M059J (cell line): Measurements from ENCODE around the gene ABHD16A. TPM values are rescaled to one million over a fixed set of nuclear protein-coding genes. Genes with fewer than 3 reads are reported as not detected.

Experiments used
- DNase-seq: peaks from one replicate; pipeline ENCODE4 v3.0.0-alpha.2; 2012; ENCODE audit warnings: low read depth
- total RNA-seq: library from RNA; depleted of rRNA; stranded (reverse); fragments of >200 nt; shearing (Covaris generic); gene quantifications from 2 replicates; pipeline ENCODE4 v1.2.3, GENCODE V29; 2014; rRNA removed

ABHD16A gene
- total RNA-seq: 37.0 and 51.9 TPM in 2 replicates

DNA sequence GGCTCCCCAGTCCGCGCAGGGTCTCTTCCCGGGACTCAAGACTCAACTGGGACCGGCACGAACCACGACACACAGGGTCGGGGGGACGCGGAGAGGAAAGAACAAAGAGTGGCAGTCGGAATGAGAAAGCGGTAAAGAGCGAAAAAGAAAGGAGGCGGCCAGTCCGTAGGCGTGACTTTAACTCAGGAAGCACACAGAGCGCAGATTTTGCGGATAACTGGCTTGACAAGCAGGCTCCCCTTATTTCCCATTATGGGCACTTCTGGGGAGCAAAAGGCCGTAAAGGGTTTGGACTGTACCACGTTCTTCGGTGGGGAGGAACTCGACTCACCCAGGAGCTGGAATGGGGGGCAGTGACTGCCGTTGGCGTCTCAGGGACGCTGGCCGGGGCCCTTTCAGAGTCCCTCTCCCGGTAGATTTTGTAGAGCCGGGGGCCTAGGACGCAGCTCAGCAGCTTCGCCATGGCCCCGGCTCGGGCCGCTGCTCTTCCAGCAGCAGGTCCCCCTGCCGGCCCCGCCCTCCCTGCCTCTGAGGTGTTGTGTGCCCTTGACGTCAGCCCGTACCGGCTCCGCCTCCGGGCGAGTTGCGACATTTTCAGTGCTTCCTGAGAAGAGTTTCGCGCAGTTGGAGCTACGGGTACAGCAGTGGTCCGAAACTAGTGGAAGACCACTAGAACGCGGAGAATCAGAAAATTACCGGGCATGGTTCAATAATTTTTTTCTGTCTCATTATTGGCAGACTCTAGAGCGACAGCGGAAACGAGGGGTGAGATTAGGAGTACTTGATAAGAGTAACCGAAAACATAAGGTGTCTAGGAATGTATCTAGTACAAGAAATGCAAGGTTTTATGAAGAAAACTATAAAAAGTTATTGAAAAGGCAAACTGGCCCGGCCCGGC is at the start of gene ABHD16A:
ABHD16A (minus strand) TSS at position 506 of the 898 bp plus-strand sequence; CDS start at position 463, 43 bp downstream.
- peak; percentile 99 for DNase-seq

DNA sequence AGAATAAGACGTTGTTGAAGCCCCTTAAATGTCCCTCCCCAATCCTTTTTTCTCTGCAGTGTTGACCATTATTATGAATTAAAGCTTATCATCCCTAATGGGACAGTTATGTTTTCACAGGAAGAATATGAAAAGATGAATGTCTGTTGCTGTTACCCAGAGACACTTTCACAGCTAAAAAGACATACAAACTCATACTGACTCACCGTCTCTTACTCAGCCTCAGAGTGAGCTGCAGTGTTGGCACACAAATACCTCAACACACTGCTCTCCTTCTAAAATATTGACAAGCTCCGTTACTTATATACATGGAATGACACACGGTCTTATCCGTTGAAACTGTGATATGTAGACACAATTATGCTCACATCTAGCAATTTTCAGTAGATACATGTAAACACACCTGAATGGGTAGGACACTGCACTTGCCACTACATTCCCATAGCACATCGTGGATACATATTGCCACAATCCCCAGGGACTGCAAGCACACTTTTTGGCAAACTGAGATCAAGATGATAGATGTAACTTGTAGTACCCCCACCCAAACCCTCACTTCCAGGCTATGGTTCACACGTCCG is 49.7 kb upstream of the ABHD16A start:
- peak; percentile 88 for DNase-seq

DNA sequence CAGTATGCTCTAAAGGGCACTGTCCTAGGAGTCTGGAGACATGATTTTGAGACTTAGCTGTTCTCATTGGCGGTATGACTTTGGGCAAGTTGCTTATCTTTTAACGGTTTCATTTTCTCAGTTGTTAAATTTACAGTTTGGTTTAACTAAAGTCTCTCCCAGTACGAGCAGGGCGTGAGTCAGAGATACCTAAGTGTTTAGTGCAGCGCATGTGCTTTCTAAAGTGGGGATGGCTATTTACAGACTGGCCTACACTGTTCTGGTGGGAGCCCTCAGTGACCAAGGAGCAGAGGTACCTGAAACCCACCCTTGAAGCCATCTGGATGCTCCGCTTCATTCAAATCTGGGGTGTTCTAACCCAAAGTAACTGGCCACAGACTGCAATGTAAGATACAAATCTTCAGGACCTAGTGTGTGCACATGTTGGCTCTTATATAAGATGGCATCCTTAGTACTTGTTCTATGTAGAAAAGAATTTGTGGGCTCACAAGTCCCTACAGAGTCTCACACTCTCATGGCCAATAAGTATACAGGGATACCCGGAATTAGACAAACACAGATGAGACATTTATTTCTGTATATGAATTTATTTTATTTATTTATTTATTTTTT is 47.4 kb upstream of the ABHD16A start:
- peak; percentile 91 for DNase-seq

DNA sequence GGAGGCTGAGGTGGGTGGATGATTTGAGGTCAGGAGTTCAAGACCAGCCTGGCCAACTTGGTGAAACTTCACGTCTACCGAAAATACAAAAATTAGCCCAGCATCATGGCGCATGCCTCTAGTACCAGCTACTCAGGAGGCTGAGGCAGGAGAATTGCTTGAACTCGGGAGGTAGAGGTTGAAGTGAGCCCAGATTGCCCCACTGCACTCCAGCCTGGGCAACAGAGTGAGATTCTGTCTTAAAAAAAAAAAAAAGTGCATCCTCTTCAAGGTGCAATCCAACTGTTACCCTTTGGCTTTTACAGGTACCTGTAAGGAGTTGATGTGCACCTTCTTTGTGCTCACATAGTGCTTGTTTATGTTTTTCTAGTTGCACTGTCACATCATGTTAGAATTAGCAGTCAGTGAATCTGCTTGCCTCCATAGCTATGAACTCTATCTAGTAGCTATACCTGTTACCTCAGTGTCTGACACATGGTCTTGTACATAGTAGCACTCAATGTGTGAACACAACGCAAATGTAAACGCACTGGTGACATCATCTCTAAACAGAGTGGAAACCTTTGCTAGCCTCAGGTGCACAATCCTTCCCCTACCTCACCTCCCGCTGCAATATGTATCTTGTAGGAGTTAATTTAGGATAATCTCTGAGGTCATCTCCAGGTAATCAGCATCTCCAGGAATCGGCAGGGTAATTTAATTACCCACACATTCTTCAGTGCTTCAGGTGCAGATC is 46.3 kb upstream of the ABHD16A start:
- DNase-seq: no peak

DNA sequence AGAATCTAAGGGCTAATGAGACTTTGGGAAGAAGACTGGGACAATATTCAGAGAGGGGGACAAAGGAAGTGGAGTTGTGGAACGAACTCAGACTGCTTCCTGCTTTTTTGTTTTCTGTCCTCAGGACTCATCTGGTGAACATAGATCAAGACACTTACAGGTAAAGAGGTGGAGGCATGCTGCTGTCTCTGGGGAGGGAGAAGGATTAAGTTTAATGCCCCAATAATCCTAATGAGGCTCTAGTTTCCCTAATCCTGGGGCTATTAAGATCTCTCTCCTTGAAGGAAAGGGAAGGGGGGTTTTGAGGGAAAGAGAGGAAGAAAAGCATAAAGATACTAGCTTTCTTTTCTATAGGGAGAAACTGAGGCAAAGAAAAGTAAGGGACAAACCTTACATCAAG is 41.3 kb upstream of the ABHD16A start:
- no peak for DNase-seq

DNA sequence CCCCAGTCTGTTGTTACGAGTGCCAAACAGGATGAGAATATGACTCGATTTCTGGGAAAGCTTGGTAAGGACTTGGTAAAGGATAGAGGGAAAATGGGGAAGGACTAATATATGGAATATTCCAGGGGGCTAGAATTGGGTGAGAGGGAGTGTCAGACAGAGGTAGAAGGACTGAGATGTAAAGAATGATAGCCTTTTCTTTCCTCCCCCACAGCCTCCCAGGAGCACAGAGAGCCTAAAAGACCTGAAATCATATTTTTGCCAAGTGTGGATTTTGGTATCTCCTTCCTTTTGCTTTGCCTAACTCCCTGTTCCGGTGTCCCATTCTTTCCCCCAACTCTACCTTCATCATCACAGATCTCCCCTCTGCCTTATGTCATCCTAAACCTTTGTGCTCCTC is 39.8 kb upstream of the ABHD16A start:
- no peak for DNase-seq

DNA sequence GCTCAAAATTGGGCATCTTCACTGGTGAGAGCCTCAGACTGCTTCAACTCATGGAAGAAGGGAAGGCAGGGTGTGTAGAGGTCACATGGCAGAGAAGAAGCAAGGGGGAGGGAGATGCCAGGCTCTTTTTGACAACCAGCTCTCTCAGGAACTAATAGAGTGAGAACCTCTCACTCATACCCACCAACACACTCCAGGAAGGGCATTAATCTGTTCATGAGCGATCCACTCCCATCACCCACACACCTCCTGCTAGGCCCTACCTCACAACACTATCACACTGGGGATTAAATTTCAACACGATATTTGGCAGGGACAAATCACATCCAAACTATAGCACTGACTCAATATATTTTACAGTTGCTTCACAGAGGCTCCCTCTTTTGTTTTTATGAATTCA is 38.7 kb upstream of the ABHD16A start:
- no peak for DNase-seq

DNA sequence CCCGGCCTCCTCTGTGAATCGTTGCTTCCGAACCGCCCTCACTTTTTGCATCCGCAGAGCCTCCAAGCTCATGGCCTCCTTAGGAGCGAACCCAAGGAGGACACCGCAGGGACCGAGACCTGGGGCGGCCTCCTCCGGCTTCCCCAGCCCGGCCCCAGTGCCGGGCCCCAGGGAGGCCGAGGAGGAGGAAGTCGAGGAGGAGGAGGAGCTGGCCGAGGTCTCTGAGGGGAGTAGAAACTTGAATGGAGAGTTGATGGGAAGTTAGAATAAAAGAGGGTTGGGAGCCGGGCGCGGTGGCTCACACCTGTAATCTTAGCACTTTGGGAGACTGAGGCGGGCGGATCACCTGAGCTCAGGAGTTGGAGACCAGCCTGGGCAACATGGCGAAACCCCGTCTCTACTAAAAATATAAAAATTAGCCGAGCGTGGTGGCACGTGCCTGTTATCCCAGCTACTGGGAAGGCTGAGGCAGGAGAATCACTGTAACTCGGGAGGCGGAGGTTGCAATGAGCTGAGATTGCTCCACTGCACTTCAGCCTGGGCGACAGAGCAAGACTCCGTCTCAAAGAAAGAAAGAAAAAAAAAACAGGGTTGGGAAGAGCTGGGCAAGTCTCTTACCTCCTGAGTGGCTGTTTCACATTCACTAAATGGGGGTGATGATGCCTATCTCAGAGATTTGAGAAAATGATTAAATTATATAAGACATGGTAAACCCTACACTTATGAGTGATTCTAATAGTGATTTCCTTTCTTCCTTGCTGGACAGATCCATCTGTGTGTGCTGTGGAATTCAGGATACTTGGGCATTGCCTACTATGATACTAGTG is 37.5 kb upstream of the ABHD16A start:
- no peak for DNase-seq

DNA sequence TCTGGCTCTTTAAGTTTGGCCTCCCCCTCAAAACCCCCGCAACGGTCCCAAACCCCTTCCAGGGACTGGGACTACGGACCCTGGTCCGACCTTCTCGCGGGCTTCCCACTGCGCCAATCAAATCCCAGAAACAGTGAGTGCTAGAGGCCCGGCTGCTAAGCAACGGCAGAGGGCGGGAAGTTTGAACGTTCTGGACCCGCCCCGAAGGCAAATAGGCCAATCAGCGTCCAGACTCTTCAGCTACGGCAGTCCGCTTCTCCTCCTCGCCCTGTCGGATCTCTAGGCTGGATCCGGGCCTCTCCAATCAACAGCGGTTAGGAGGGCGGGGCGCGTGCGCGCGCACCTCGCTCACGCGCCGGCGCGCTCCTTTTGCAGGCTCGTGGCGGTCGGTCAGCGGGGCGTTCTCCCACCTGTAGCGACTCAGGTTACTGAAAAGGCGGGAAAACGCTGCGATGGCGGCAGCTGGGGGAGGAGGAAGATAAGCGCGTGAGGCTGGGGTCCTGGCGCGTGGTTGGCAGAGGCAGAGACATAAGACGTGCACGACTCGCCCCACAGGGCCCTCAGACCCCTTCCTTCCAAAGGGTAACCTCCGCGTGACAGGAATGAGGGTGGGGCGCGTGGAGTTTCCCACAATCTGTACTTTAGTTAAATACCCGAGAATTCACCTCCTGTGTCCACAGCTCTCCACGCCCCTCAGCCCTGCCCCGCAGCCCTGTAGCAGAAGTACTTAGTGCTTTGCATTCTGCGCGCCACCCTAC is 36.7 kb upstream of the ABHD16A start, which contains the start of gene MSH5:
MSH5 (plus strand) TSS at position 367 of the 758 bp plus-strand sequence. CDS start 462 bp downstream, outside the sequence.
- DNase-seq: peak; percentile 100

DNA sequence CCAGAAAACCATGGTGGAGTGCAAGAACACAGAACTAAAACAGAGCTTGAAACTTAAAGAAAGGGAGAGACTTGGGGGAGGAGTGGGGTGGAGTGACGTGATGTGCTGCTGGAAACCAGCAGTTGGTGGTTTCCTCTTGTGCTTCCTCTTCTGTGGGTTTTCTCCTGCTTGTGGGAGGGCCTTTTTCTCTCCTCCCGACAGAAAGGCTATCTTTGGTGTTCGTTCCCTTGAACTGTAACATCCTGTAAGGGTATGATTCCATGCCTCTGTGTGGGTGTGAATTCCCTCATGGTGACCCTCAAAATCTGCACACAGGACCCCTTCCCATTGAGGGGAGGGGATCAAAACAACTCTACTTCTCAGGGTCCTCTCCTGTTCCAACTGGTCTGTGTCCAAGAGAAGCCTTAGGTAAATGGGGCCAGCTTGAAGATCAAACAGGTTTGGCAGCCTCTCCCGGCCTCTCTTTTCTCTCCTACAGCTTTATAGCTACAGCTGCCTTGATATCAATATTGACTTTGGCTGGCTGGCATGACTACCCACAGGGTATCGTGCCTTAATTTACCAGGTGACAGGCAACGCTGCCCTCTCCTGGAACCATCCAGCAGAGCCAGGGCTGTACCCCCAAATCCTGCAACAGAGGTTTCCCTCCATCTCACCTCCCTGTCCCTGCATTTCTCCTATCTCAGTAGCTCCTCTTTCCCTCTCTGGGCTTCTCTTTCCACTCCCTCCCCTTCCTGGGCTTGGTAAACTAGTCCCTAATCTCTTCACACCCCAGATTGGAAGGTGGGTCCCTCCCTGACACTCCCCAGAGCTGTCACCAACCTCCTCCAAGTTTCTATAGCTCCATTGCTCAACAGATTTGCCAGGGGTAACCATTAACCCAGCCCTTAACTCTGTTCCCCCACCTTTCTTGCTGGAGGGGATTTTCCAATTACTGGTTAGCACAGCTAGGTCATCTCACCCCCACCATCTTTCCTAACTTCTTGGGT is 35.2 kb upstream of the ABHD16A start:
- DNase-seq: peak; percentile 97

DNA sequence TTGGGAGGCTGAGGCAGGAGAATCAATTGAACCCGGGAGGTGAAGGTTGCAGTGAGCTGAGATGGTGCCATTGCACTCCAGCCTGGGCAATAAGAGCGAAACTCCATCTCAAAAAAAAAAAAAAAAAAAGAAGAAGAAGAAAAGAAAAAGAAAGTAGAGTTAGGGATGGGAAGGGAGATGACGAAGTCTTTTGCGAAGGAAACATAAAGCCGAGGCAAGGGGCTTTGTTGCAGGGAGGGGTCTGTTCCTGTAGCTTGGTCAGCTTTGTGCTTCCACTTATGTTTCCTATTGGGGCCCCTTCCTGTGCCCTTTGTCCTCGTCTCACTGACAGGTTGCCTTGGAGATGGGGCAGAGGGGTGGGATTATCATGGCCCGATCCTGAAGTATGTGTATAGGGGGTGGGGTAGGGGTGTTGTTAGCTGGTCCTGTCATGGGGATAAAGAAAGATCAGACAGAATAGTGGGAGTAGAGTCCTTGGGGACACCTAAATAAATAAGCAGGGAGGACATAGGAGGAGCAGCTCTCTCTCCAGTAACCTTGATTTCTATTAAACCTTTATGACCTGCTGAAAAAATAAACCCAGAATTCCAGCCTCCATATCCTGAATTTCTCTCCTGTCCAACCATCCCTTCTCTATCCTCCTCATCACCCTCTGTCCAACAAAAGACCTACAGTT is 34.3 kb upstream of the ABHD16A start:
- DNase-seq: peak; percentile 51

DNA sequence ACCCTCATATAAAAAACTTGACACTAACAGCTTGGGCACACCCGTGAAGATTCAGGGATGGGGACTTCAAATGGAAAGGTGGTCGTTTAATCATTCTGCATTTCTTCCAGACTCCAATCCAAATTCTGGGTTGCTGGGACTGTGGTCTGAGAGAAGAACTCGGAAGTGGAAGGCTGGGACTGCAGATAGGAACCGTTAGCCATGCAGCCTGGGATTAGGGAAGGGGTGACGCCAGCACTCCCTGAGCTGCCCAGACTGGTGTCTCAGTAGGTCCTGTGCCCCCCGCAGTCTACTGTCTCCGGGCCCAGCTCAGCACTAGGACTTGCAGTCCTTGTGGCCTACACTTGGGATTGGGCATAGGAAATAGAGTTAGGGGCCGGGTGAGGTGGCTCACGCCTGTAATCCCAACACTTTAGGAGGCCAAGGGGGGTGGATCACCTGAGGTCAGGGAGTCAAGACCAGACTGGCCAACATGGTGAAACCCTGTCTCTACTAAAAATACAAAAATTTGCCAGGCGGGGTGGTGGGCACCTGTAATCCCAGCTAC is 33.7 kb upstream of the ABHD16A start:
- no peak for DNase-seq

DNA sequence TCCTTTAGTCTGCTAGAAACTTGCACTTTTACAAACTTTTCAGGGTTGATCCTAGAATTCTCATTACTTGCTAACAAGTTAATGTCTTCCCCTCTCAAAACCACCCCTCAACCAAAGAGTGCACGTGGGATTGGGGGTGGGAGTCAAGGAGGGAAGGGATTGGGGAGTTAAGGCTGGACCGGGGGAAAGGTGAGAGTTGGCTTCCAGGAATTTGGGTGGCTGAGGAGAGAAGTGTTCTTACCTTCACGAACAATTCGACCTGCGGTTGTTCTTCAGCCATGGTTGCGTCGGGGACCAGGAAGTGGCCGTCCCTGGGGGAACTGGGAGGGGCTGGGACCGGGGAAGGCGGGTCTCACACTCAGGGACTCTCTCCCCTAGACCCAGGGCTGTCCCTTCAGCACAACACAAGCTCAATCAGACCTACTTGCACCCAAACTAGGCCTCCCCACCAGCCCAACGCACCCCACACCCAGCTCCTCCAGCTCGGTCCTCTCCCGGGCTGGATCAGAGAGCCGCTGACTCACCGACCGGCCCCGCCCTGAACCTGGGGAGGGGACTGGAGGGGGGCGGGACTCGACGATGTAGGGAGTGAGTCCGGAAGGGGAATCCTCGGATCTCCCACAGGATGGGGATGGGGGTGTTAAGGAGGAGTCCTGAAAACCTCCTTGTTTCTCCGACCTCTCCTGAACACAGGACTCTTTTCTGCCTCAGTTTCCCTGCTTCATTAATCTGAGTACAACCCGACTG is 33.1 kb upstream of the ABHD16A start, which contains the start of gene CLIC1:
CLIC1 (minus strand) TSS at position 510 of the 747 bp plus-strand sequence; CDS start at position 280, 230 bp downstream.
- peak; percentile 96 for DNase-seq

DNA sequence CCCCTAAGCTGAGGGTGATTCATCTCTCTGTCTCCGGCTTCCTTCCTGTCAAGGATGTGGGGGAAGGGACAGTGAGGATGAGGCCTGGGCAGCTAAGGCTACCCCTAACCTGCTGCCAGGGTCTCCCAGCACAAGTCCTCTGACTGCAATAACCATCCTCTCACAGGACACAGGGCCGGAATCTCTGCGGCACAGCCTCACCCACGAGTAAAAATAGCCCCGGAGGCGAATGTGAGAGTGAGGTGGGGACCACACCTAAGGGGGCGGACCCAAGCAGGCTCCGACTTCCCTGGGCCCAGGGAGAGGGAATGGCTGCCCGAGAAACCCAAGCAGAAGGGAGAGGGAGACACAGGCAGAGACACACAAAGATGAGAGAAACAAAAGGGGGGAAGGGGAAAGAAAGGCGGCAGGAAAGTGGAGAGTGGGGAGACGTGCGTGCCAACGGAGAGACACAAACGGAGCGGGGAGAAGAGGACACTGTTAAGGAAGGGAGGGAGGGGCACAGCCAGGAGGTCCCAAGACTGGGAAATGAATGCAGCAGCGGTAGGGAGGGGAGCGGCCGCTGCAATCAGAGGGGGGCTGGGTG is 31.8 kb upstream of the ABHD16A start:
- DNase-seq: peak; percentile 93

DNA sequence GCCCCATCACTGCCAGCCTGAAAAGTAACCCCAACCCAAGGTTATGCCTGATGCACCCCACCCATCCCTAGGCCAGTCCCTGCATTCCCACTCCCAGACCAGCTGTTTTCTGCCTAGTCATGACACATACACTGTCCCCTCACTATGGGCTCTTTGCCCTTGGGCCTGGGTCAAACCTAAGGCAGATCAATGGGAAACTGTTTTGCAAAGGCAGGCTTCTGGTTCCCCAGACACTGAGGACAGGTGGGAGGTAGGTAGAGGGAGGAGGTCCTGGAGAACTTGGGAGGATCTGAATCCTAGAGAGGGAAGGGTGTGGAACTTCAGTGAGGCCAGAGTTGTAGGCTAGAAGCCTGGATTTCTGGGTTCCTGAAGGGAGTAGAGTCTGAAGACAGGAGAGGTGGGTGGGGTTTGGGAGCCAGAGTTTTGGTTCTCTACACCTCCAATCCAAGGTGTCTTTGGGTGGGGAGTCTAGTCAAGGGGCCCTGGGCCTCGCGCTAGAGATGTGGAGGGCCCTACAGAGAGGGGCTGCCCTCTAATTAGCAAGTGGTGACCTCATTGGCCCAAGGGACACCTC is 31.2 kb upstream of the ABHD16A start:
- DNase-seq: no peak

DNA sequence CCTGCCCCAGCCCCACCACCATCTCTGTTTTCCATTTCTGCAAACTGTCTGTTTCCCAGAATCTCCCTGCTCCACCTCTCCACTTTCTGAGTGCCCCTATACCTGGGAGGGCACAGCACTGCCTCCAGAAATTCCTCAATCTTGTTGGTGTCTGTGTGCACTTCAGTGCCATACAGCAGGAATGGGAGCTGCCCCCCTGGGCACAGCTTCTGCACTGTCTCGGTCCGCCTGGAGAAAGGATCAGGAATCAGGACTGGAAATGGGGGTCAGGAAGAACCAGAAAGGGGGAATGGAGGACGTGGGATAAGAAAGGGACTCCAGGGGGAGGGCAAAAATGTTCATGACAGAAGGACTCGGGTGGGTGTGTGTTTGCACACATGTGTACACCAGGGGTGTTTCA is 30.6 kb upstream of the ABHD16A start:
- DNase-seq: no peak
